ENCODE measurements around the gene PXYLP1.
"Not testable (repeated sequence)": the region's sequence is repeated elsewhere in the genome, so short reads cannot be mapped to it uniquely, and the experiment has no call there.

Gene PXYLP1

GRCh38 chr3:141204343-141204742, 27.3 kb upstream of the PXYLP1 start:
- no peak overlapping the region for H3K9ac ChIP-seq (ENCODE audit: low read depth, low read length, poor library complexity, severe bottlenecking)
- H3K79me2 ChIP-seq (ENCODE audit: insufficient read depth, low read length), result no peaks in the 10 kb centered on the region
- no peaks in the 10 kb centered on the region for H3F3A ChIP-seq (ENCODE audit: low read depth)

GRCh38 chr3:141211306-141211705, 20.3 kb upstream of the PXYLP1 start:
- H3K4me2 ChIP-seq (ENCODE audit: low read depth, low read length, poor library complexity, severe bottlenecking); H3K79me2 ChIP-seq (ENCODE audit: insufficient read depth, low read length); H3K9me3 ChIP-seq (ENCODE audit: insufficient read depth, low read depth, low read length); H2AFZ ChIP-seq (ENCODE audit: low read length); H3K4me3 ChIP-seq (ENCODE audit: low read length, poor library complexity, severe bottlenecking); H4K20me1 ChIP-seq (ENCODE audit: insufficient read depth, low read length, poor library complexity, severe bottlenecking); H3K9ac ChIP-seq (ENCODE audit: low read depth, low read length, poor library complexity, severe bottlenecking); H3K27me3 ChIP-seq (ENCODE audit: insufficient read depth, low read length, poor library complexity, severe bottlenecking); H3K4me1 ChIP-seq (ENCODE audit: insufficient read depth, low read length, poor library complexity, severe bottlenecking); H3K36me3 ChIP-seq (ENCODE audit: insufficient read depth, low read length); H3F3A ChIP-seq (ENCODE audit: low read depth); H3K9me2 ChIP-seq (replicated peaks; ENCODE audit: low read depth, low read length): not testable (repeated sequence)

More at GRCh38 chr3:141204343-141204742, 27.3 kb upstream of the PXYLP1 start:
- Histone ChIP-seq H3K9me3 (ENCODE audit: insufficient read depth, low read depth, low read length) (no peaks in the 10 kb centered on the region), H3K4me2 (ENCODE audit: low read depth, low read length, poor library complexity, severe bottlenecking) (no peak overlapping the region), H3K9me2 (replicated peaks; ENCODE audit: low read depth, low read length) (no peaks in the 10 kb centered on the region), H2AFZ (ENCODE audit: low read length) (no peak overlapping the region), H3K27me3 (ENCODE audit: insufficient read depth, low read length, poor library complexity, severe bottlenecking) (no peaks in the 10 kb centered on the region), H3K4me3 (ENCODE audit: low read length, poor library complexity, severe bottlenecking) (no peak overlapping the region), H3K4me1 (ENCODE audit: insufficient read depth, low read length, poor library complexity, severe bottlenecking) (no peaks in the 10 kb centered on the region), H3K36me3 (ENCODE audit: insufficient read depth, low read length) (no peaks in the 10 kb centered on the region), H4K20me1 (ENCODE audit: insufficient read depth, low read length, poor library complexity, severe bottlenecking) (no peaks in the 10 kb centered on the region)
- no peak for TF ChIP-seq EZH2phosphoT487 (IDR thresholded peaks at IDR 0.05; ENCODE audit: borderline replicate concordance)
- TF ChIP-seq CTCF (conservative IDR thresholded peaks at IDR 0.05; ENCODE audit: low read length), result no peak

- H3F3A ChIP-seq (ENCODE audit: low read depth), result no peaks in the 10 kb centered on the region
- H3K9me3 ChIP-seq (ENCODE audit: insufficient read depth, low read depth, low read length), result no peaks in the 10 kb centered on the region; the same call in 1 of the 2 replicates
- H3K4me1 ChIP-seq (ENCODE audit: insufficient read depth, low read length, poor library complexity, severe bottlenecking), result no peaks in the 10 kb centered on the region
- no peak for TF ChIP-seq EZH2phosphoT487 (IDR thresholded peaks at IDR 0.05; ENCODE audit: borderline replicate concordance)
- TF ChIP-seq CTCF (conservative IDR thresholded peaks at IDR 0.05; ENCODE audit: low read length), result no peak
- no peak overlapping the region for H3K9ac ChIP-seq (ENCODE audit: low read depth, low read length, poor library complexity, severe bottlenecking)
- no peaks in the 10 kb centered on the region for H3K79me2 ChIP-seq (ENCODE audit: insufficient read depth, low read length)
- no peak overlapping the region for H3K4me3 ChIP-seq (ENCODE audit: low read length, poor library complexity, severe bottlenecking)
- H3K27me3 ChIP-seq (ENCODE audit: insufficient read depth, low read length, poor library complexity, severe bottlenecking), result no peaks in the 10 kb centered on the region
- H3K36me3 ChIP-seq (ENCODE audit: insufficient read depth, low read length), result no peaks in the 10 kb centered on the region
- H3K9me2 ChIP-seq (replicated peaks; ENCODE audit: low read depth, low read length), result no peaks in the 10 kb centered on the region
- H4K20me1 ChIP-seq (ENCODE audit: insufficient read depth, low read length, poor library complexity, severe bottlenecking), result no peaks in the 10 kb centered on the region
- no peak overlapping the region for H3K4me2 ChIP-seq (ENCODE audit: low read depth, low read length, poor library complexity, severe bottlenecking)
- H2AFZ ChIP-seq (ENCODE audit: low read length), result no peak overlapping the region
These were observed 19.5 kb upstream of the PXYLP1 start for GRCh38 chr3:141212101-141212500.

- H3K9ac ChIP-seq (ENCODE audit: low read depth, low read length, poor library complexity, severe bottlenecking), result no peak overlapping the region
- no peak overlapping the region for H3K4me3 ChIP-seq (ENCODE audit: low read length, poor library complexity, severe bottlenecking)
- no peaks in the 10 kb centered on the region; the same call in 1 of the 2 replicates for H3K9me3 ChIP-seq (ENCODE audit: insufficient read depth, low read depth, low read length)
- H2AFZ ChIP-seq (ENCODE audit: low read length), result no peak overlapping the region
- no peaks in the 10 kb centered on the region for H3K27me3 ChIP-seq (ENCODE audit: insufficient read depth, low read length, poor library complexity, severe bottlenecking)
- no peaks in the 10 kb centered on the region for H3K4me1 ChIP-seq (ENCODE audit: insufficient read depth, low read length, poor library complexity, severe bottlenecking)
- no peaks in the 10 kb centered on the region for H3F3A ChIP-seq (ENCODE audit: low read depth)
- H3K79me2 ChIP-seq (ENCODE audit: insufficient read depth, low read length), result no peaks in the 10 kb centered on the region
- no peaks in the 10 kb centered on the region for H3K9me2 ChIP-seq (replicated peaks; ENCODE audit: low read depth, low read length)
- no peaks in the 10 kb centered on the region for H4K20me1 ChIP-seq (ENCODE audit: insufficient read depth, low read length, poor library complexity, severe bottlenecking)
- H3K4me2 ChIP-seq (ENCODE audit: low read depth, low read length, poor library complexity, severe bottlenecking), result no peak overlapping the region
- TF ChIP-seq EZH2phosphoT487 (IDR thresholded peaks at IDR 0.05; ENCODE audit: borderline replicate concordance) (no peak), CTCF (conservative IDR thresholded peaks at IDR 0.05; ENCODE audit: low read length) (no peak)
- no peaks in the 10 kb centered on the region for H3K36me3 ChIP-seq (ENCODE audit: insufficient read depth, low read length)
These were observed 19.1 kb upstream of the PXYLP1 start for GRCh38 chr3:141212555-141212954.

Measured in Loucy (cell line).